Measurements from ENCODE around the gene PAK2.

- TF ChIP-seq CTCF (IDR thresholded peaks at IDR 0.05) = no peak
- no peak for TF ChIP-seq POLR2A (IDR thresholded peaks at IDR 0.05)
Measured at GRCh38 chr3:196695849-196696226, 43.8 kb upstream of the PAK2 start.
